OCI-LY7 (cell line): ENCODE data around the gene TNPO2. TPM values are rescaled to one million over a fixed set of nuclear protein-coding genes. Genes with fewer than 3 reads are reported as not detected.

ENCODE experiments used
- BruUV-seq: library from RNA; stranded (reverse); fragments of 400-500 nt; replicated peaks from 2 replicates; lab custom pipeline; 2021; lab: Mats Ljungman, UMichigan
- CTCF ChIA-PET: fragments of 300-600 bp; sonication (Branson Sonifier 250); formaldehyde crosslinking; loops from one replicate; lab custom pipeline; 2022; ENCODE audit warnings: antibody characterized with exemption; ENCODE audit not compliant: unreplicated experiment; lab: Charles Lee
- POLR2A ChIA-PET: fragments of 300-600 bp; sonication (Branson Sonifier 250); formaldehyde crosslinking; loops from one replicate; lab custom pipeline; 2022; ENCODE audit warnings: antibody characterized with exemption; lab: Charles Lee
- DNase-seq: peaks from one replicate; pipeline ENCODE4 v3.0.0-alpha.2; 2015; ENCODE audit warnings: low spot score
- H2AFZ ChIP-seq: fragments of 200-600 bp; sonication (generic), shearing (Covaris generic); 2 replicates; pipeline ENCODE4 v1.6.1; 2014; ENCODE audit warnings: mild to moderate bottlenecking, antibody characterized with exemption, low read length, moderate library complexity
- H3K27ac ChIP-seq: fragments of 200-600 bp; sonication (generic); 2 replicates; pipeline ENCODE4 v1.5.1; 2014; ENCODE audit warnings: mixed run types, low read depth, mild to moderate bottlenecking, moderate library complexity, low read length, inconsistent platforms; ENCODE audit not compliant: poor library complexity, severe bottlenecking
- H3K36me3 ChIP-seq: fragments of 200-600 bp; sonication (generic); 2 replicates; pipeline ENCODE4 v1.6.1; 2014; ENCODE audit warnings: mild to moderate bottlenecking, antibody characterized with exemption, low read length, moderate library complexity, mixed read lengths; ENCODE audit not compliant: insufficient read depth
- H3K4me1 ChIP-seq: fragments of 200-600 bp; sonication (generic); 2 replicates; pipeline ENCODE4 v1.5.1; 2014; ENCODE audit warnings: mild to moderate bottlenecking, low read length; ENCODE audit not compliant: insufficient read depth, poor library complexity, severe bottlenecking
- H3K4me2 ChIP-seq: fragments of 200-600 bp; sonication (generic); 2 replicates; pipeline ENCODE4 v1.6.1; 2014; ENCODE audit warnings: mild to moderate bottlenecking, low read length
- H3K4me3 ChIP-seq: fragments of 200-600 bp; sonication (generic); 2 replicates; pipeline ENCODE4 v1.5.1; 2014; ENCODE audit warnings: mild to moderate bottlenecking, low read depth, low read length; ENCODE audit not compliant: poor library complexity, severe bottlenecking
- H3K79me2 ChIP-seq: fragments of 200-600 bp; sonication (generic); 2 replicates; pipeline ENCODE4 v1.6.1; 2016; ENCODE audit warnings: low read depth, mild to moderate bottlenecking, low read length, moderate library complexity, mixed read lengths; ENCODE audit not compliant: insufficient read depth
- H3K9me2 ChIP-seq: fragments of 200-600 bp; sonication (generic); 2 replicates; pipeline ENCODE4 v1.6.1; 2016; ENCODE audit warnings: mild to moderate bottlenecking, low read length, mixed read lengths; ENCODE audit not compliant: insufficient read depth
- H3K9me3 ChIP-seq: fragments of 200-600 bp; sonication (generic); 2 replicates; pipeline ENCODE4 v1.6.1; 2014; ENCODE audit warnings: mild to moderate bottlenecking, mixed run types, low read length, mixed read lengths
- H4K20me1 ChIP-seq: fragments of 200-600 bp; sonication (generic); 2 replicates; pipeline ENCODE4 v1.6.1; 2014; ENCODE audit warnings: mild to moderate bottlenecking, antibody characterized with exemption, low read length, moderate library complexity, mixed read lengths; ENCODE audit not compliant: insufficient read depth
- CTCF ChIP-seq: fragments of 200-600 bp; sonication (generic); conservative IDR thresholded peaks from 2 replicates; pipeline ENCODE4 v1.5.1; 2014; ENCODE audit warnings: mild to moderate bottlenecking, antibody characterized with exemption, low read length, moderate library complexity, mixed read lengths
- EZH2phosphoT487 ChIP-seq: fragments of 200-600 bp; sonication (generic); IDR thresholded peaks from 2 replicates; pipeline ENCODE4 v1.6.1; 2018; ENCODE audit warnings: low read depth, borderline replicate concordance, mild to moderate bottlenecking, mixed run types, antibody characterized with exemption, low read length, moderate library complexity, mixed read lengths
- intact Hi-C: fragments of 100-400 bp; cut with micrococcal nuclease; formaldehyde crosslinking; loops from one replicate; pipeline ENCODE4 v1.10.0; 2022; ENCODE audit not compliant: unreplicated experiment
- total RNA-seq, 2 experiments: library from RNA; depleted of rRNA in 1 of 2; stranded (reverse); fragments of >200 nt in 1 of 2; shearing (Covaris generic) in 1 of 2; gene quantifications; 2 replicates each; pipeline ENCODE4 v1.2.3, GENCODE V29; 2014 to 2022

Gene TNPO2
- total RNA-seq, 2 experiments from 2014 or later, result 47.3 to 120 TPM

GRCh38 chr19:12692960-12693359 is 30.8 kb downstream of the TNPO2 start:
- Histone ChIP-seq H3K27ac (no peak overlapping the region), H3K9me2 (no peaks in the 10 kb centered on the region), H2AFZ (no peak overlapping the region), H4K20me1 (no peaks in the 10 kb centered on the region), H3K36me3 (peaks cover 10% of the 10 kb centered on the region), H3K79me2 (no peaks in the 10 kb centered on the region), H3K4me2 (no peak overlapping the region), H3K4me3 (no peak overlapping the region), H3K9me3 (no peaks in the 10 kb centered on the region), H3K4me1 (peaks cover 13% of the 10 kb centered on the region)
- TF ChIP-seq EZH2phosphoT487 (no peak), CTCF (no peak)
- ChIA-PET CTCF (no interaction called here), POLR2A (no interaction called here)
- BruUV-seq, result no TSS peak
- no peak for DNase-seq
- intact Hi-C loops, result no loop called here

- TF ChIP-seq CTCF (no peak), EZH2phosphoT487 (no peak)
- DNase-seq, result no peak
- H3K4me1 ChIP-seq, result no peaks in the 10 kb centered on the region
- no TSS peak for BruUV-seq
- POLR2A ChIA-PET, result no interaction called here
- CTCF ChIA-PET, result no interaction called here
- H3K4me2 ChIP-seq, result no peak overlapping the region
- H3K79me2 ChIP-seq, result no peaks in the 10 kb centered on the region
- no peak overlapping the region for H3K27ac ChIP-seq
- no peaks in the 10 kb centered on the region for H4K20me1 ChIP-seq
- no peak overlapping the region for H3K4me3 ChIP-seq
- H3K36me3 ChIP-seq, result peaks cover 5% of the 10 kb centered on the region; the same call in 1 of the 2 replicates
- intact Hi-C loops, result no loop called here
- H3K9me2 ChIP-seq, result no peaks in the 10 kb centered on the region
- H3K9me3 ChIP-seq, result no peaks in the 10 kb centered on the region
- no peak overlapping the region for H2AFZ ChIP-seq
Observed at GRCh38 chr19:12689581-12690216, 34.0 kb downstream of the TNPO2 start.

GRCh38 chr19:12689012-12689411 is 34.7 kb downstream of the TNPO2 start:
- no peak for TF ChIP-seq EZH2phosphoT487
- no peak for TF ChIP-seq CTCF
- H3K9me2 ChIP-seq, result no peaks in the 10 kb centered on the region
- no peaks in the 10 kb centered on the region for H4K20me1 ChIP-seq
- no peaks in the 10 kb centered on the region for H3K4me1 ChIP-seq
- no TSS peak for BruUV-seq
- no peaks in the 10 kb centered on the region for H3K79me2 ChIP-seq
- ChIA-PET POLR2A (no interaction called here), CTCF (no interaction called here)
- no peak overlapping the region for H3K4me2 ChIP-seq
- H3K9me3 ChIP-seq, result no peaks in the 10 kb centered on the region
- H2AFZ ChIP-seq, result no peak overlapping the region
- no peak overlapping the region for H3K27ac ChIP-seq
- no peak overlapping the region for H3K4me3 ChIP-seq
- peaks cover 5% of the 10 kb centered on the region; the same call in 1 of the 2 replicates for H3K36me3 ChIP-seq
- no peak for DNase-seq
- intact Hi-C loops, result no loop called here
